Frontal cortex (tissue), 4 donors: ENCODE results near the gene PRMT5. TPM values are rescaled to one million over a fixed set of nuclear protein-coding genes. Genes with fewer than 3 reads are reported as not detected.
"Not testable (repeated sequence)": the region's sequence is repeated elsewhere in the genome, so short reads cannot be mapped to it uniquely, and the experiment has no call there.

Experiments
- DNase-seq, 2 donors: peaks; one replicate each; pipeline ENCODE4 v3.0.0; 2012; ENCODE audit warnings: low spot score in 2 of 2
- FAIRE-seq: peaks from 2 replicates; lab custom pipeline; 2012; peaks lifted over from hg19 to GRCh38; lab: Jason Lieb, UNC
- total RNA-seq: library from RNA; depleted of rRNA; stranded (reverse); fragments of >200 nt; gene quantifications from one replicate; pipeline ENCODE4 v1.2.3, GENCODE V29; 2014
- donor health status: control.
- donor health status: control.
- donor health status: control.

PRMT5 gene
- total RNA-seq: 61.1 TPM

DNA sequence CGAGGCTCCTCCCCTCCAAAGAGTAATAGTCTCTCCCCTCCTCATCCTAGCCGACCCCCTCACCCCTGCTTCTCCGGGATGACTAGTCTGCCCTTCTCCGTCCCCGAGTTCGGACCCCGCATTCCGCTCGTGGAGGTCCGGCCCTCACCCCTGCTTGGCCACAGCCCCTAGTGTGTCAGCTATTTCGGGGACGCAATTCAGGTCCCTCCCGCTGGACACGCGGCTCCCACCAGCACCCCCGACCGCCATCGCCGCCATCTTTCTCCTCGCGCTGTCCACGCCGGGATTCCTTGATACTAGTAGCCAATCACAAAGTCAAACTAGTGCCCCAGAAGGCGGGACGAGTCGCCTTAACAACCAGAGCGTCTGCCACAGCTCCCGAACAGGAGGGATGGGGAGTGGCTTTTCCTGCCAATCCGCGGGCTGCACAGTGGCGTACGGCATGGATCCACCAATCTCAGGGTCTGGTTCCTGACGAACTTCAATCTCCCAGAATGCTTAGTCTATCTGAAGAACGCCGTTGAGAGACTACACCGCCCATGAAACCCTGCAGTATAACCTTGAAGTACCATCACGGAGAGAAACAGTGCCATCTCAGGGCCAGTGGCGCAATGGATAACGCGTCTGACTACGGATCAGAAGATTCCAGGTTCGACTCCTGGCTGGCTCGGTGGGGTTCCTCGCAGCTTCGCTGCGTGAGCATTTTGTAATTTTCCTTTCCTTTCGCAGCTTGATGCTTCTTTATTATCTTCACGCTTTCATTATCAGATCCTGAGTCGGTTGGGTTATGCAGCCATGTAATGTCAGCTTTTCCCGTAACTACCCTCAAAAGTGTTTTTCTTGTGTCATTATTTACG lies at the start of gene PRMT5:
Gene PRMT5 (minus strand): TSS at position 273 of the 857 bp plus-strand sequence. CDS start 15 bp downstream, at position 258.
- FAIRE-seq (peak; percentile 74), DNase-seq (peak; percentile 78 to 88)

DNA sequence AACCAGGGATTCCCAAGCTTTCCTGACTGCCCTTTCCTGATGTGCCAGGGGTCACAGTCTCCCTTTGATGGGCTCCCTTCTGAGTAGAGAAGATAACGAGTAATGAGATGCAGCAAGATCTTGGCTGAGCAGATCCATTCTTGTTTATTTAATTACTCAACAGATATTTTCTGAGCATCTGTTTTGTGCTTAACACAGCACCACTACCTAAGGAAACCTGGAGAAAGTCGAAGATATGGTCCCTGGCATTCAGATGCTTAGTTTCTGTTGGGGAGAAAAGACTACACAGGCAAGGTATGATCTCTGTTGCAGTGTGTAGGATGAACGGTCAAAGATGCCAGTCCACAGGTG lies 49.3 kb upstream of the PRMT5 start:
- FAIRE-seq: no peak

DNA sequence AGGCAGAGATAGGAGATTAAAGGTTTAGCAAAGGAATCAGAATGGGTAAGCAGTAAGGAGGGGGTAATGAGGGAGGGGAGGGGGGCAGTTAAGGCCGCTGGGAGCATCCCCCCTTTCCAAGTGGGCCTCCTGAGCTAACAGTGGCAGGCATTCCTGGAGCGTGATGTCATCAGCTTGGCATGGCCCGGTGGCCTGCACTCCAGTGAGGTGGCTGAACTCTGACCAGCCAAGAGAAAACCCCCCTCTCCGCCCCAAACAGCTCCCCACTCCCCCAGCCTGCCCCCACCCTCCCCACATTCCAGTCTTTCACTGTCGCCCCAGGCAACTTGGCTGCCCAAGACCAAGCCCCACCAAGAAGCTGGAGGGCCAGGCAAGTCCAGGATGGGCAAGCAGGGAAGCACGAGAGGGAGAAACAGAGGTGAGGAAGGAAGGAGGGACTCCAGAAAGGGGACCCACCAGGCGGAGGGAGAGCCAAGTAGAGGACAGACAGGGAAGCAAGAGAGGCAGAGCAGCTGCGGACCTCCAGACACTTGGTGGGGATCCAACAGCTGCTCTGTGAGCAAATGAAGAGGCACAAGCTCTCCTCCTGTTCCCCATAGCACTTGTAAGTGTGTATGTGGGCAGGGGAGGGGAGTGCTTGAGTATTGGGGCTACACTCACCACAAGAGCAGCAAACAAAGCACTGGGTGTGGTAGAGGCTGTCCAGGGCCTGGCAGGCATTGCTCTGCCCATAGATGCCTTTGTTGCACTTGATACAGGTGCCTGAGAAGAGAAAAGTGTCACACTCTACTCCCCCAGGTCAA lies 48.7 kb upstream of the PRMT5 start:
- FAIRE-seq (no peak), DNase-seq (no peak)

More for the DNA sequence above, 49.3 kb upstream of the PRMT5 start:
- no peak for DNase-seq

DNA sequence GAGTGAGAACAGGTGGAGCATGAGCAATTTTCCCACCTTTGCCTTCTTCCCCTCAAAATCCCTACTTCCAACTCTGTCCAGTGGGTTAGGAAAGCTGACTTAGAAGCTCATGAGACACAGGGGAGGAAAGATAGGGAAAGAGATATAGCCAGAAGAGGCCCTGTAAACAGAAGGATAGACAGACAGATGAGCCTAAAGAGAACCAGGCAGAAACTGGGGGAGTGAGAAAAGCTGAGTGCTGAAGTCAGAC lies 48.2 kb upstream of the PRMT5 start:
- no peak for FAIRE-seq
- no peak for DNase-seq

DNA sequence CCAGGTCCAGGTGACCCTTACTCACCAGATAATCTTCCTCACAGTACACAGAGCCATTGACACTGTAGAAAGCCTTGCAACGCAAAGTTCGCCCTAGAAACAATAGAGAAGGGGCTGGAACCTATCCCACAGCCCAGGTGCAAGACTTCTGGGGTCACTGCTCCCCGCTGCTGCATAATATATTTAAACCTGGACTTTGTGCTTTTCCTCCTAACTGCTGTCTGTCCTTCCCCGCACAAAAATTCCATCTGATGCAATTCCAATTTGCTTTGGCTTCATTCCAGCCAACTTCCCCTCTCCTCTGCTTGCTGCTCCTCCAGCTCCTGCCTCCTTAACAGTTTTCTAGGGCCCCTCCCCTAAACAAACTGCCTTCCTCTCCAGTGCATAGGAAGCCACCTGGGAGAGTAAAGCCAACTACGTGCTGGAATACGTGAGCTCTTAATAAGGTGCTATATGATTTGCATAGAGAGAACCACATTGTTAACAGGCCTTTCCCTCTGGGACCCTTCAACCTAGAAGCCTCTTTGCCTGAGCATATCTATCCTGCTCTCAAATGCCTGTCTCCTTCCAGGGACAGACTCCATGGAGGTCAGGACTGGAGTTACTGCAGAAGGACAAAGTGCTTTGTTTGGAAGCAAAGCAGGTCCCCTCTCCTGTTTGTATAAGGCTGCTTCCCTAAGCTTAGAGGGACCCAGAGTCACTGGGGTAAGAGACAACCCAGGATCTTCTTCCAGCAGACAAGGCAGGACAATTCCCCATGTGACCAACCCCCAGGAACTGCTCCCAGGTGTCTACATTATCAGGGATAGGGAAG lies 47.7 kb upstream of the PRMT5 start:
- no peak for FAIRE-seq
- no peak for DNase-seq

DNA sequence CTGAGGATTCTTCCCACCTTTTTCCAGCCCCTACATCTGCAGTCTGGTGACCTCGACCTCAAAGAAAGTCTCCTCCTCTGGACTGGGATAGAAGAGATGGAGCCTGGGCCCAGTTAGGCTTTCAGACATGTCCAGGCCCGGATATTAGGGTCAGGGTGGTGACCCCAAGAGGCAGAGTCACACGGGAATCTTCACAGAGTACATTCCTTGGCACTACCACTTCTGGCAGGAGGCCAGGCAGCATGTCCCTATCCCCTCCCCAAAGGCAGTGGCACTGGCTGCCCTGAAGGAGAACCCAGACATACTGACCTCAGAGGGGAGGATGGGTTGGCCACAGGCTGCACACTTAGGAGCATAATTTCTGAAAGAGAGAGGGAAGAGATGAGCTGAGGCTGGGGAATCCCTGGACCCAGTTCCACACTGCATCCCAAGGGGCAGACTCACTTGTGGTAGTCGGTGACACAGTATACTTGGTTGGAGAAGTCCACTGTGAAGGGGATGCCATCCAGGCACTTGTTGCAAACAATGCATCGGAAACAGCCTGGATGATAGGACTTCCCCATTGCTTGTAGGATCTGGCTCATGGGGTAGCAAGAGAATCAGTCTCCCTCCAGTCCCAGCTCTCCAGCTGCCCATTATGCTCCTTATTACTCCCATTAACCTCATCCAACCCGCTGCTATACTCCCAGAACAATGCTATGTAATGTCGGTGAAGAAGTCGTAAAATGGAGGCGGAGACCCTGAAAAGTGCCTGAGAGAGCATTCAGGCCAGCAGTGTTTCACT lies 45.5 kb upstream of the PRMT5 start:
- DNase-seq: no peak
- no peak for FAIRE-seq

DNA sequence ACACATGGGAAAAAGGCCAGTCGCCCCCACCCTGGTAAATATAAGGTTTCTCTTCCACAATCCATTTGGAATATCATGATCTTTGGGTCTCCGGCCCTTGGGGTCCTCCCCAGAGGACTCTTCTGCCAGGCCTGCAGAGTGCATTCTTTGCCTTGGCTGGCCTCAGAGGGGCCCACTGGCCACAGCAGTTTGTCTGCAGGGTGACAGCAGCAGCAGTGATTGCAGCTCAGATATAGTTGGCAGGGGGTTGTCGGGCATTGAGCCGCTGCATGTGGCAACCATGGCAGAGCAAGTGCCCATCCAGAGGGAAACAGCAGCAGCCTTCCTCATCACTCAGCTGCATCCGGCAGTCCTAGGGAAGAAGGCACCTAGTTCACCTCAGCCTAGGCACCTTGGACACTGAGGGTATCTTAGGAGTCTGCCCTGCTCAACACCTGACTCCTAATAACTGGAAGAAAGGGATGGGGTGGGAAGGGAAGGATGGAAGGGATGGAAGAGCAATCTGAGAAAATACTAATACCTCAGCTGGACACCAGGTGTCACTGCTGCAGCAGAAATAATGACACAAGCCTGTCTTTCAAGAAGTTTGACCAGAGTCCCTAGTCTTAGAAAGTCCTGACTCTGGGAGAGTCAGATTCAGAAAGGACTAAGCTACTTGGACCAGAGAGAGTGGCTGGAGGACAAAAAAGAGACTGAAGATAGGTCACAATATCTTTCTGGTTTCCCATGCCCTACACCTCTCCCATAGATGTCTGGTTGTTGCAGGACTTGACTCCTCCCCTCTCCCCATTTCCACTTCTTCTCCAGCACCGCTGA lies 44.2 kb upstream of the PRMT5 start:
- DNase-seq (peak in 1 of 2 donors; percentile 64), FAIRE-seq (no peak)

DNA sequence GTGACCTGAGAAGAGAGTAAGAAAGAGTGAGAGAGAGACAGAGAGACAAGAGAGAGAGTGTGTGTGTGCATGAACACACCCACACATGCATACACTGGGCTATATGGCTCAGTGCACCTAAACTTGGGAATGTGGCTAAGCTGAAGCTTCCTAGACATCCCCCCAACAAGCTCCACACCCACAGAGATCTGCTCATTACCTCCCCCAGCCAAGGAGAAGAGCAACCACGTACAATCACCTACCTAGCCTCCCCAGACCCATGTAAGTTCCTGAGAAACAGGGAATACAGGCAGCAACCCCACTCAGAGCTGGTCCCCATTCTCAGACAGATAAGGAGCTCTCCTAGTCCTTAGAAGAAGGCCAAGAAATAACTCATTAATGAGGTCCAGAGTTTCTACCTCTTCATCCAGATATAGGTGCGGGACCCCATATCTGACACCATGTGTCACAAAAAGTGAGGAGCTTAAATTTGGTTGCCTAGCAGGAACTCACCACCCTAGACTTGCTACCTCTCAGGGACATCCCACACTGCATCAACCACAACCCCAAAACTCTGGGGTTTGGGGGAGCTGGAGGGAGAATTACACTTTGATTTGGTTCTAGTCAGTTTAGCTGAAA lies 43.2 kb upstream of the PRMT5 start:
- no peak for DNase-seq

DNA sequence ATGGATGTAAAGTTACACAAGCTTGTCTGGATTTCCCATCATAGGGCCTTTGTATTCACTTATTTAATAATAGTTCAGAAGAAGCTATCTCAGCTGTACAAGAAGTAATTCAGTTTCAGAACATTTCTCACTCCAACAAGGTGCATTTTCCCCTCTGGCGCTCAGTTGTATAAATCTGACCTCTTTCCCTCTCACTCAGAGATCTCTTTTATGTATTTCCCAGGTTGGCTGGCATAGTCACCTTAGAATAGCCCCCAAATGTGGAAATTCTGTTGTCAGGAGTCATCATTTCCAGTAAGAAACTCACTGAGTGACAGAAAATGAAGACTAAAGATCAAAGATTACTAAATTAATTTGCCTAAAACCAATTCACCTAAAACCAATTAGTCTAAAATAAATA lies 42.0 kb upstream of the PRMT5 start:
- FAIRE-seq: no peak

More for the DNA sequence above, 43.2 kb upstream of the PRMT5 start:
- no peak for FAIRE-seq

DNA sequence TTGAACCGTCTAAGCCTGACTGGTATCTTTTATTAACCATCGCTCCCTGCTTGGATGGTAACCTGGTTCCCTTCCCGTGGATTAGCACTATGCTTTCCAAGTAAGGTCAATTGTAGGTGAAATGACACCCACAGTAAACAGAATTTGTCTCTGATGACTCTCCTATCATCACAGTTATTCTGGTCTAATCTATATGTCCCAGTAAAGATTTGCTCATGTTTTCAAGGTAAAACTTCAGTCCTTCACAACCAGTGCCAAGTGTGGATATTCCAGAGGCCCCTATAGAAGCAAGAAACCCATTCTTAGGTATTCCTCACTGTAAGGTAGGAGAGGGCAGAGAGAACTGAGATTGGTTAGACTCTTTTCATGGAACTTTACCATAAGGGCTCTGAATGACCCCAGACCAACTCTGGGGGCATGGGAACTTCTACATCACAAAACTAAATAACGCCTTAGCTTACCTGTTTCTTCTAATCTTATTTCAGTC lies 37.6 kb upstream of the PRMT5 start:
- FAIRE-seq: no peak
- no peak for DNase-seq

More for the DNA sequence above, 42.0 kb upstream of the PRMT5 start:
- no peak for DNase-seq

DNA sequence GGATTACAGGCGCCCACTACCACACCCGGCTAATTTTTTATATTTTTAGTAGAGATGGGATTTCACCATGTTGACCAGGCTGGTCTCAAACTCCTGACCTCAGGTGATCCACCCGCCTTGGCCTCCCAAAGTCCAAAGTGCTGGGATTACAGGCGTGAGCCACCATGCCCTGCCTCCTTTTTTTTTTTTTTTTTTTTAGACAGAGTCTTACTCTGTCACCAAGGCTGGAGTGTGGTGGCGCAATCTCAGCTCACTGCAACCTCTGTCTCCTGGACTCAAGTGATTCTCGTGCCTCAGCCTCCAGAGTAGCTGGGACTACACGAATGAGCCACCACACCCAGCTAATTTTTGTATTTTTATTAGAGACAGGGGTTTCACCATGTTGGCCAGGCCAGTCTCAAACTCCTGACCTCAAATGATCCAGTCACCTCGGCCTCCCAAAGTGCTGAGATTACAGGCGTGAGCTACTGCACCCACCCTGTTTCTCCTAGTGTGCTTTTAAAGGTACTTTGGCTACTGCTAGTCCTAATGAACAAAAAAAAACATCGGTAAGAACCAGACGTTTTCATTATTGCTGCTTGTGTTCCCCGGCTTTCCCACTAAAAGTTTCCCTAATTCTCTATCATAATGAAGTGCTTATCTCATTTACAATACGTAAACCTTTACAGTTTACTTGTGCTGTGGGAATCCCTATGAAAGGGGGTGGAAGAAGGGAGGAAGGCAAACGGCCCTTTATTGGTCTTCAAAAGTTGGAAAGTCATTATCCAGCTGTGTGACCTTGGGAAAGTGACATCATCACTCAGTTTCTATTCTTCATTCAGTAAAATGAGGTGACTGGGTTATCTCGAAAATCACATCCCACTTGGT lies 37.0 kb upstream of the PRMT5 start:
- not testable (repeated sequence) for DNase-seq, FAIRE-seq

DNA sequence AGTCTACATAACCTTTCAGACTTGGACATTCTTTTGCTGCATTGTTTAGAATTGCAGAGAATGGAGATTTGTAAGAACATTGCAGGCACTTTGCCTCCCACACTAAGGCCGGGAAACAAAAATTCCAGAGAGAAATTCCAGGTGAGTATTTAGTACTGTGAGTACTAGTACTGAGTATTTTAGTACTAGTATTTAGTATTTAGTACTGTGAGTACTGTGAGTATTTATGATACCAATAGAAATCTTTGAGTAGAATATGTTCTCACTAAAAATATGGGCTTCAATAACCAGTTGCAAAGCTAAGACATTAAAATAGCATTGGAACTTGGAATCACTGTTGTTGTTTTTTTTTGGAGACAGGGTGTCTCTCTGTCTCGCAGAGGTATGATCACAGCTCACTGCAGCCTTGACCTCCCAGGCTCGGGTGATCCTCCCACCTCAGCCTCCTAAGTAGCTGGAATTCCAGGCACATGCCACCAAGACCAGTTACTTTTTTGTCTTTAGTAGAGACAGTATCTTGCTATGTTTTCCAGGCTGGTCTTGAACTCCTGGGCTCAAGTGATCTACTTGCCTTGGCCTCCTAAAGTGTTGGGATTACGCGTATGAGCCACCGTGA lies 33.0 kb upstream of the PRMT5 start:
- DNase-seq (no peak), FAIRE-seq (no peak)

DNA sequence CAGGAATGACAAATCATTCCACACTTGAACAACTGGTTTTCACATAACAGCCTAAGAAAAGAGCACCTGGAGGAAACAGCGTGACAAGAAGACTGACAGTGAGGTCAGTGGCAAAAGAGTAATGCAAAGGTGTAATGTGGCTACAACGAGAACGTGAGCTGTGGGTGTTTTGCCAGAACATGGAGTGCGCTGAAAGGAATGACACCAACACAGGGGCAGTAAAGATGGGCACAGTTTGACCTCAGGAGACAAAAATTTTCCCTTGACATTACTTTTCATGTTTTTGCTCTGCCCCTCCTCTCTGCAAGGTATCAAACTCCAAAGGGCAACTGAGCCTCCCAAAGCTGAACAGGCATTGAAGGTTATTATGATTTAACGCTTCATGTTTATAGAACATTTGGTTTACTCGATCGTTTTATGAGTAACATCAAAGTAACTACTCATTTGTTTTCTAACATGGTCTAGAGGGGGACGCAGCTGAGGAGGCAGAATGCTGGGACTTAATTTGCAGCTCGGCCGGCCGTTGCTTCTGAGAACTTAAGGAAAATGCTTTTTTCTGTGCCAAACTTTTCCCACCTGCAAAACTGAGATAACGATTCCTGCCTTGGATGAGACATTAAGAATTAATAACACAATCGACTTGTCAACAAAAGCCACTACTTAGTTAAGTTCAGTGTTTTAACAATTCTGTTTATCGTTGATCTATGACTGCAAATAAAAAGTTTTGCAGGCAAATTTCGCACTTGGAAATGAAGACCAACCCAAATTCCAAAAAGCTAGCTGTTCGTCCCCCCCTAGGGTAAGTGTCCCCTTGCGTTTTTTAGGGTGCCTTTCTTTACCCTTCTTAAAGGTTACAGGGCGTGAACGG lies 26.8 kb upstream of the PRMT5 start:
- FAIRE-seq (no peak), DNase-seq (no peak)

DNA sequence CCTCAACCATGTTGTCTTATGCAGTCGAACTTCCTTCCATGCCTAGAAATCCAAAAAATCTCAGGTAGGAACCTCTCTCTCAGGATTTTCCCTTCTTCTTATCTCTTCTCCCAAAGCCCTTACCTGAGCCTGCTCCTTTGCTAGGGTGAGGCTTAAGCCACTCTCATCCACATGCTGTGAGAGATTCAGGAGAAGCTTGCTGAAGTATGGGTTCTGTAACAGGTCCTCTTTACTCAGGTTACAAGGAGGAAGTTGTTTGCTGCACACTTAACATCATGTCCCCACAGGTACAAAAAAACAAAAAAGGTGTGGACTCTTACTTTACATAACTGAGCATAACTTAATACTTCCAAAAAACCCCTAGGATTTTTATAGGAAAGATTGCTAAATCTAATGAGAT lies 23.2 kb upstream of the PRMT5 start:
- FAIRE-seq: no peak

DNA sequence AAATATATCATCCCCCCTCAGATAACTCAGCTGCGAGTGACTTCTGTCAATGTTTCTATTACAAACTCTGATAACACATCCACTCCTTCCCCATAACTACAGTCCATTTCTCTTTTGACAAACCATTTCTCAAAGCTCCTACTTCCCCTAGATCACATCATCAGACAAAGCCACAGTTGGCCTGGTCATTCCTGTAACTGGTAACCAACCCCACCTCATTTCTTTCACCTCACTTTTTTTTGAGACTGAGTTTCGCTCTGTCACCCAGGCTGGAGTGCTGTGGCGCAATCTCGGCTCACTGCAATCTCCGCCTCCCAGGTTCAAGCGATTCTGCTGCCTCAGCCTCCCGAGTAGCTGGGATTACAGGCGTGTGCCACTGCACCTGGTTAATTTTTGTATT lies 22.6 kb upstream of the PRMT5 start:
- not testable (repeated sequence) for DNase-seq, FAIRE-seq

More for the DNA sequence above, 23.2 kb upstream of the PRMT5 start:
- no peak for DNase-seq

DNA sequence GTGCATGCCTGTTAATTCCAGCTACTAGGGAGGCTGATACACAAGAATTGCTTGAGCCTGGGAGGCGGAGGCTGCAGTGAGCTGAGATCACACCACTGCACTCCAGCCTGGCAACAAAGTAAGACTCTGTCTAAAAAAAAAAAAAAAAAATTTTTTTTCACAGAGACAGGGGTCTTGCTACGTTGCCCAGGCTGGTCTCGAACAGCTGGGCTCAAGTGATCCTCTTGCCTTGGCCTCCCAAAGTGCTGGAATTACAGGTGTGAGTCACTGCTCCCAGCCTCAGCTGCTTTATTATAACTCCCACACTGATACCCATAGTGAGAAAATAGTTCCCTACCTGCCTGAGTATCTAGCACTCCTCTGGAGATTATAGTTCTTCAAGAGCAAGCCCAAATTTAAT lies 16.5 kb upstream of the PRMT5 start:
- no peak for FAIRE-seq
- no peak for DNase-seq
